Measurements from ENCODE around the gene CRYBG1. TPM values are rescaled to one million over a fixed set of nuclear protein-coding genes. Genes with fewer than 3 reads are reported as not detected.

Gene CRYBG1
- total and polyA plus RNA-seq, 10 of the 15 experiments (the other 5 are each of a cell fraction or from before 2014, with no cell fraction given): 6.5 to 57.0 (median 25.2) TPM

DNA sequence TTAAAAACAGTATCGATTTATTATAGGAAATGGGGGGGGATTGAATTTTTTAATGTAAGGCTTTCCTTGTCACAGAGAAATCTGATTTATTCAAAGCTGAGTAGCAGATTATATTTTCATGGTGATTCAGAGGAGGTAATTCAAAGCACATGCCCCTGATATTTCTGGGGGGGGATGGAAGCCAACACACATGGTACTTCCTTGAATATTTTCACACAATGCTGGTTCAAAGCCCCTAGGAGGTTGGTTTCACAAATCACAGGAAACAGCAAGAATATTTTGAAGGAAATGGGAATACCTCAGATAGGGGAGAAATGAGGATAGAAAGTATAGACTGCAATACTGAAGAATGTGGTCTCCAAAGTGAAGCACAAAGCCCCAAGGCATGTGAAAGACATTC is 170.0 kb downstream of the CRYBG1 start:
- ChIA-PET RAD21 (ENCODE audit: unreplicated experiment) (interaction anchor here (0.8 kb wide), 1 partner anchor 11 kb away, joined by 3 read pairs; no protein-coding TSS in a partner anchor), POLR2A (no interaction called here), SMC1A (ENCODE audit: uncharacterized antibody, unreplicated experiment) (interaction anchor here (0.9 to 2.0 kb wide), 3 partner anchors 8 to 36 kb away, joined by 3 to 7 read pairs (median 3); no protein-coding TSS in a partner anchor), CTCF (interaction anchor here (1.6 kb wide), 1 partner anchor 14 kb away, joined by 6 read pairs; no protein-coding TSS in a partner anchor)
- H3K4me3 ChIP-seq: no peak overlapping the region
- H3K36me3 ChIP-seq (ENCODE audit: control insufficient read depth in 2 of 2, insufficient read depth in 2 of 2, low read length in 1 of 2): peaks cover 0 to 44% of the 10 kb centered on the region in 2 experiments; a peak in 3 of 4 replicates
- H3K9ac ChIP-seq (ENCODE audit: control insufficient read depth, insufficient read depth, low read length): no peak overlapping the region
- intact Hi-C loops (cut with micrococcal nuclease; ENCODE audit: unreplicated experiment): no loop called here
- no TSS peak for BruUV-seq (replicated peaks)
- H3K27me3 ChIP-seq (replicated peaks in 1 of 2; ENCODE audit: control insufficient read depth in 2 of 2, insufficient read depth in 2 of 2, low read length in 1 of 2): no peaks in the 10 kb centered on the region
- no peak overlapping the region for H2AFZ ChIP-seq (ENCODE audit: control insufficient read depth, low read depth, low read length)
- 48% methylated on average over 1 of the region's 1 CpG for whole genome bisulfite sequencing (ENCODE audit: insufficient coverage, insufficient replicate concordance, low lambda C conversion rate, missing lambda C conversion rate)
- ATAC-seq (no peak), DNase-seq (ENCODE audit: low read depth, low spot score) (no peak), FAIRE-seq (no peak)
- H3K4me1 ChIP-seq (ENCODE audit: control insufficient read depth, insufficient read depth, low read length): peaks cover 19% of the 10 kb centered on the region
- in situ Hi-C loops (cut with MboI): no loop called here
- TF ChIP-seq TCF3 (IDR thresholded peaks at IDR 0.05; ENCODE audit: borderline replicate concordance, insufficient read depth, low read depth, low read length) (no peak), ETV6 (conservative IDR thresholded peaks at IDR 0.05 in 1 of 2, IDR thresholded peaks at IDR 0.05 in 1 of 2; ENCODE audit: borderline replicate concordance in 1 of 2, low read depth in 1 of 2) (no peak), CEBPB (IDR thresholded peaks at IDR 0.05; ENCODE audit: borderline replicate concordance in 1 of 2, low read depth in 2 of 2, low read length in 2 of 2) (no peak), BCL11A (IDR thresholded peaks at IDR 0.05; ENCODE audit: low read depth, low read length) (no peak), IKZF1 (conservative IDR thresholded peaks at IDR 0.05) (no peak), ZSCAN29 (IDR thresholded peaks at IDR 0.05) (no peak)
- TF ChIP-seq, protein P1, sequence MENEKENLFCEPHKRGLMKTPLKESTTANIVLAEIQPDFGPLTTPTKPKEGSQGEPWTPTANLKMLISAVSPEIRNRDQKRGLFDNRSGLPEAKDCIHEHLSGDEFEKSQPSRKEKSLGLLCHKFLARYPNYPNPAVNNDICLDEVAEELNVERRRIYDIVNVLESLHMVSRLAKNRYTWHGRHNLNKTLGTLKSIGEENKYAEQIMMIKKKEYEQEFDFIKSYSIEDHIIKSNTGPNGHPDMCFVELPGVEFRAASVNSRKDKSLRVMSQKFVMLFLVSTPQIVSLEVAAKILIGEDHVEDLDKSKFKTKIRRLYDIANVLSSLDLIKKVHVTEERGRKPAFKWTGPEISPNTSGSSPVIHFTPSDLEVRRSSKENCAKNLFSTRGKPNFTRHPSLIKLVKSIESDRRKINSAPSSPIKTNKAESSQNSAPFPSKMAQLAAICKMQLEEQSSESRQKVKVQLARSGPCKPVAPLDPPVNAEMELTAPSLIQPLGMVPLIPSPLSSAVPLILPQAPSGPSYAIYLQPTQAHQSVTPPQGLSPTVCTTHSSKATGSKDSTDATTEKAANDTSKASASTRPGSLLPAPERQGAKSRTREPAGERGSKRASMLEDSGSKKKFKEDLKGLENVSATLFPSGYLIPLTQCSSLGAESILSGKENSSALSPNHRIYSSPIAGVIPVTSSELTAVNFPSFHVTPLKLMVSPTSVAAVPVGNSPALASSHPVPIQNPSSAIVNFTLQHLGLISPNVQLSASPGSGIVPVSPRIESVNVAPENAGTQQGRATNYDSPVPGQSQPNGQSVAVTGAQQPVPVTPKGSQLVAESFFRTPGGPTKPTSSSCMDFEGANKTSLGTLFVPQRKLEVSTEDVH (IDR thresholded peaks at IDR 0.05; ENCODE audit: low read depth, partially characterized antibody): no peak
- H3K79me2 ChIP-seq (ENCODE audit: control insufficient read depth, insufficient read depth, low read length): peaks cover 28% of the 10 kb centered on the region
- H4K20me1 ChIP-seq (ENCODE audit: control insufficient read depth, insufficient read depth): no peaks in the 10 kb centered on the region
- H3K27ac ChIP-seq (ENCODE audit: control insufficient read depth, insufficient read depth): no peak overlapping the region
- no peak overlapping the region for H3K4me2 ChIP-seq (ENCODE audit: control insufficient read depth, insufficient read depth)
- H3K9me3 ChIP-seq (replicated peaks; ENCODE audit: control insufficient read depth, insufficient read depth, low read length): no peaks in the 10 kb centered on the region
